PFSK-1 (cell line): ENCODE measurements around the gene PGBD5.

Experiments used
- POLR2AphosphoS5 ChIP-seq: IDR thresholded peaks from 2 replicates; pipeline ENCODE4 v1.6.1; 2012; ENCODE audit warnings: low read depth, mild to moderate bottlenecking, control low read depth, low read length, moderate library complexity
- SIN3A ChIP-seq: IDR thresholded peaks from 2 replicates; pipeline ENCODE4 v1.6.1; 2012; ENCODE audit warnings: mild to moderate bottlenecking, low read length, moderate library complexity, borderline replicate concordance; ENCODE audit not compliant: insufficient read depth
- TAF1 ChIP-seq: IDR thresholded peaks from 2 replicates; pipeline ENCODE4 v1.6.1; 2012; ENCODE audit warnings: low read length, control low read depth, borderline replicate concordance; ENCODE audit not compliant: insufficient read depth
- TF ChIP-seq, protein P1 (sequence below), 2 experiments: IDR thresholded peaks; 2 replicates each; pipeline versions ENCODE4 v1.6.1 to v1.8.0; 2011 to 2012; ENCODE audit warnings: low read depth in 2 of 2, low read length in 2 of 2, control low read depth in 1 of 2, inconsistent platforms in 1 of 2, mild to moderate bottlenecking in 1 of 2, moderate library complexity in 1 of 2; ENCODE audit not compliant: insufficient read depth in 1 of 2

DNA sequence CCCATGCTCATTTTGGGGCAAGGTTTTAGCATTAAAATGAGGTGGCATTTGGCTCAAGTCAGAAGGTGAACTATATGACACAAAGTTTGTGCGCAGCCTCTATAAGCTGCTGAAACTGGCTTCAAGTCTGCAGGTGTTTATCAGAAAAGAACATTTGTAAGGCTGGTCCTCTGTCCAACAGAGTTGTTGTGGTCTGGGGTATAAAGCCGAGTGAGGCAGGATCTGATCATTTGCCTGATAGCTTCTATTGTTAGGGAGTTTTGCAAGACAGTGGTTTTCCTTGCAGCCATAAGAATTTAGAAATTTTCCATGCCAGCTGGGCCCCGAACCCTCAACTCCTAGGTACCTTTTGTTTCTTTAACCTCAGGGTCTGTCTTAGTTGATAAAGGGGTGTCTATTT lies 130.8 kb downstream of the PGBD5 start:
- no peak for TF ChIP-seq POLR2AphosphoS5
- TF ChIP-seq, protein P1, sequence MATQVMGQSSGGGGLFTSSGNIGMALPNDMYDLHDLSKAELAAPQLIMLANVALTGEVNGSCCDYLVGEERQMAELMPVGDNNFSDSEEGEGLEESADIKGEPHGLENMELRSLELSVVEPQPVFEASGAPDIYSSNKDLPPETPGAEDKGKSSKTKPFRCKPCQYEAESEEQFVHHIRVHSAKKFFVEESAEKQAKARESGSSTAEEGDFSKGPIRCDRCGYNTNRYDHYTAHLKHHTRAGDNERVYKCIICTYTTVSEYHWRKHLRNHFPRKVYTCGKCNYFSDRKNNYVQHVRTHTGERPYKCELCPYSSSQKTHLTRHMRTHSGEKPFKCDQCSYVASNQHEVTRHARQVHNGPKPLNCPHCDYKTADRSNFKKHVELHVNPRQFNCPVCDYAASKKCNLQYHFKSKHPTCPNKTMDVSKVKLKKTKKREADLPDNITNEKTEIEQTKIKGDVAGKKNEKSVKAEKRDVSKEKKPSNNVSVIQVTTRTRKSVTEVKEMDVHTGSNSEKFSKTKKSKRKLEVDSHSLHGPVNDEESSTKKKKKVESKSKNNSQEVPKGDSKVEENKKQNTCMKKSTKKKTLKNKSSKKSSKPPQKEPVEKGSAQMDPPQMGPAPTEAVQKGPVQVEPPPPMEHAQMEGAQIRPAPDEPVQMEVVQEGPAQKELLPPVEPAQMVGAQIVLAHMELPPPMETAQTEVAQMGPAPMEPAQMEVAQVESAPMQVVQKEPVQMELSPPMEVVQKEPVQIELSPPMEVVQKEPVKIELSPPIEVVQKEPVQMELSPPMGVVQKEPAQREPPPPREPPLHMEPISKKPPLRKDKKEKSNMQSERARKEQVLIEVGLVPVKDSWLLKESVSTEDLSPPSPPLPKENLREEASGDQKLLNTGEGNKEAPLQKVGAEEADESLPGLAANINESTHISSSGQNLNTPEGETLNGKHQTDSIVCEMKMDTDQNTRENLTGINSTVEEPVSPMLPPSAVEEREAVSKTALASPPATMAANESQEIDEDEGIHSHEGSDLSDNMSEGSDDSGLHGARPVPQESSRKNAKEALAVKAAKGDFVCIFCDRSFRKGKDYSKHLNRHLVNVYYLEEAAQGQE (IDR thresholded peaks at IDR 0.05; ENCODE audit: insufficient read depth in 1 of 2, low read depth in 2 of 2, low read length in 2 of 2) = no peak
- no peak for TF ChIP-seq TAF1
- no peak for TF ChIP-seq SIN3A
